ENCODE results near the gene CLHC1.
A peak's percentile ranks its signal among the peaks of the same experiment; 100 is the strongest.
"Not testable (repeated sequence)": the region's sequence is repeated elsewhere in the genome, so short reads cannot be mapped to it uniquely, and the experiment has no call there.

The CLHC1 gene

DNA sequence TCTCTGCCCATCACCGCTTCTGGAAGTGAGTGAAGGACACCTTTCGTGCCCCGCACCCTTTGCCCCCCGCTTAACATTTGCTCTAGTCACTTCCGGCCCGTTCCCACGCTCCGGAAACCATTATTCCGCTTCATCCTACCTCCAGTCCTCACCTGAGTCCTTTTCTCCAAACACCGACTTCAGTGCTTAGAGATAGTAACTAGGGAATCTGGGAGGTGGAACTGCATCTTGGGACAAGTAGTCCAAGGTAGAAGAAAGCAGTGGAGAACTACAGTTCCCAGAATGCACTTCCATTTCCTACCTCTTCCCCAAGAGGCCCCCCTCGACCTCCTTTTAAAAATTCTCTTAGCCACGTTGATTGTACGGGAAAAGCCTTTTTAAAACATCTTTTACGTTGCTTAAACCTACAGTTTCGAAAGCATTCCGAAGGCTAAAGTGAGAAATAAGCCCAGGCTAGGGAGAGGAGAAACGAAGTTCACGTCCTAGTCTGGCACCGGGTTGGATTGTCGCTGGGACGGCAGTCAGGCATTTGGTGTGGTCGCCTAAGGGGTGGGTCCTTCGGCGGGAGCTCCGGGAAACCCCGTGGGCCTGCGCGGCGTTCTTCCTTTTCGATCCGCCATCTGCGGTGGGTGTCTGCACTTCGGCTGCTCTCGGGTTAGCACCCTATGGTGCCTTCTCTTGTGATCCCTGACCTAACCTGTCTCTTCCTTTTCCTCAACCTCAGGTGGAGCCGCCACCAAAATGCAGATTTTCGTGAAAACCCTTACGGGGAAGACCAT is at the start of gene CLHC1, which contains the start of gene RPS27A:
CLHC1 (minus strand) TSS at position 210 of the 779 bp plus-strand sequence. CDS start 9,882 bp downstream, outside the sequence.
RPS27A (plus strand) TSS at position 605 of the 779 bp plus-strand sequence; CDS start at position 742, 137 bp downstream.
- DNase-seq (ENCODE audit: low spot score) = peak; percentile 93

- DNase-seq (ENCODE audit: low spot score) = not testable (repeated sequence)
Observed at GRCh38 chr2:55280851-55281546, 48.9 kb upstream of the CLHC1 start.

DNA sequence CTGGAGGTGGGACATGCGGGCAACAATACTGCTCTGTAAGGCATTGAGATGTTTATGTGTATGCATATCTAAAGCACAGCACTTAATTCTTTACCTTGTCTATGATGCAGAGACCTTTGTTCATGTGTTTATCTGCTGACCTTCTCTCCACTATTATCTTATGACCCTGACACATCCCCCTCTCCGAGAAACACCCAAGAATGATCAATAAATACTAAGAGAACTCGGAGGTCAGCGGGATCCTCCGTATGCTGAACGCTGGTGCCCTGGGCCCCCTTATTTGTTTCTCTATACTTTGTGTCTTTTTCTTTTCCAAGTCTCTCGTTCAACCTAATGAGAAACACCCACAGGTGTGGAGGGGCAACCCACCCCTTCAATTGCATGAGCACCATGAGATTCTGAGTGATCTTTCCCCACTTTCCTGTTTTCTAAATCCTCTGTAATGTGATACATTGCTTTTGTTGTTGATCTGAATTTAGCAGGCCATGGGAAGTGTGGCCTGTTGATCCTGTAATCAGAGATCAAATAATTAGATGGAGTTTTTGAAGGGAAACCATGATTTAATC is 47.8 kb upstream of the CLHC1 start:
- DNase-seq (ENCODE audit: low spot score) = not testable (repeated sequence)

DNA sequence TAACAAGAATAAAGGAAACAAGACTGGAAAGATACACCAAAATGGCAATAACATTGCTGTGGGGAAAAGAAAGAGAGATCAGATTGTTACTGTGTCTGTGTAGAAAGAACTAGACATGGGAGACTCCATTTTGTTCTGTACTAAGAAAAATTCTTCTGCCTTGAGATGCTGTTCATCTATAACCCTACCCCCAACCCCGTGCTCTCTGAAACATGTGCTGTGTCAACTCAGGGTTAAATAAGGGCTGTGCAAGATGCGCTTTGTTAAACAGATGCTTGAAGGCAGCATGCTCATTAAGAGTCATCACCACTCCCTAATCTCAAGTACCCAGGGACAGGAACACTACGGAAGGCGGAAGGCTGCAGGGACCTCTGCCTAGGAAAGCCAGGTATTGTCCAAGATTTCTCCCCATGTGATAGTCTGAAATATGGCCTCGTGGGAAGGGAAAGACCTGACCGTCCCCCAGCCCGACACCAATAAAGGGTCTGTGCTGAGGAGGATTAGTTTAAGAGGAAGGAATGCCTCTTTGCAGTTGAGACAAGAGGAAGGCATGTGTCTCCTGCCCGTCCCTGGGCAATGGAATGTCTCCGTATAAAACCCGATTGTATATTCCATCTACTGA is 47.2 kb upstream of the CLHC1 start:
- DNase-seq (ENCODE audit: low spot score) = not testable (repeated sequence)

DNA sequence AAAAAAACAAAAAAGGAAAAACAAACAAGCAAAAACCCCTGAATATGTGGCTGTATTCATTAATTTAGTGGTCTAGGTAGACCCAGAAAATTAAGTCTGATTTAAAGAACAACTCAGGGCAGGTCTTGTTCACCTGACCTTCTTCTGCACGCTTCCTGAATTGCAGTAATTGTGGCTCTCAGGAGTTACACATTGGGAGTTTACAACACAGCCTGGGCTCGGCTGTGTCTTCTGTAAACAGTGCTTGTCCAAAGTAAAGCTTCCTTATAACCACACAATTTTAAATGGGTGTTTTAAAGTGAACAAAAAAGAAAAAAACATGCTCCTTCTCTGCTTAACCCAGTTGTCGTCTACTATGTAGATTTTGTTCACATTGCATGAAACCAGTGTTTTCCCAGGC is 45.2 kb upstream of the CLHC1 start:
- DNase-seq (ENCODE audit: low spot score) = no peak

- not testable (repeated sequence) for DNase-seq (ENCODE audit: low spot score)
Observed at GRCh38 chr2:55274346-55274745, 42.3 kb upstream of the CLHC1 start.

DNA sequence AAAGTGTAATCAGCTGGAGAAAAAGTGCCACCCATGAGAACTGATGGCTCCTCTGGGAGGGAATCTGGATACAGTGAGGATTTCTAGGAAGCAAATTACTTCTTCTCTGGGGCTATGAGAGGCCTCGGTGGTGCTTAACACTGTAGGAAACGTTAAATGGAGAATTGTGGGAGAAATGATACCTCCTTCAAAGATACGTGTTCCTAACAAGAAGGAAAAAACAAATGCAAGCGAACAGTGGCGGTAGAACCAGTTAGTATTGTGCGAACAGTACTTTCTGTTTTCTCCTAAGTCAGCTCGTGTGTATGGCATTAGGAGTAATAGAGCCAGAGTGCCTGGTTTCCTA is 37.5 kb upstream of the CLHC1 start:
- DNase-seq (ENCODE audit: low spot score) = peak; percentile 7

DNA sequence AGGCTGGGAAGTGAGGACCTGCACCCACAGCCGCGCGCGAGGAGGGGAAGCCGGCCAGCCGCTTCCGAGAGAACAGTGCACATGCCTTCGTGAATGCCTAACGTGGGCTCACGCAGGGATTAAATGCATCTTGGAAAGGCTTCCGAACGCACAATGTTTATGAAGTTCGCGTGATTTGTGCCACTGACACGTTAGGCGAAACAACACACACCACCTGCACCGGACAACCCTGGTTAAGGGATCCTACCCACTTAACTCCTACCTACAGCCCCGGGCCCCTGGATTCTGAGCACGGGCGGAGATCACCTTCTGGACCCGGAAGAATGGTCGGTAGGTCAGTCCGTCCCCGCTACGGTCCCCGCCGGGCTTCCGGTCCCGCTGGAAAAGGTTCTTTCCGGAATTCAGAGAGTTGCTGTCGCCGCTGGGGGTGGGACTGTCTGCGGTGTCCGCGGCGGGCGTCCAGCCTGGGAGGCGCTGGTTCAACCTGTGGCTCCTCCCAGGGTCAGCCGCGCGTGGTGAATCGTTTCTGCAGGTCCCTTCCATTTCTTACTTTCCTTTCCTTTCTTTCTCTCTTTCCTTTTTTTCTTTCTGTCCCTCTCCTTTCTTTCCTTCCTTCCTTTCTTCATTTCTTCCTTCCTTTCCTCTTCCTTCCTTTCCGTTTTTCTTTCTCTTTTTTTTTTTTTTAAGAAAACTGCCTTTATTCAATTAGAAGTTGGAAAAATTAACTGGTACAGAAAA is 37.0 kb upstream of the CLHC1 start, which contains the start of gene MTIF2:
MTIF2 (minus strand) TSS at position 325 of the 738 bp plus-strand sequence. CDS start 5,373 bp downstream, outside the sequence.
- DNase-seq (ENCODE audit: low spot score) = peak; percentile 90

DNA sequence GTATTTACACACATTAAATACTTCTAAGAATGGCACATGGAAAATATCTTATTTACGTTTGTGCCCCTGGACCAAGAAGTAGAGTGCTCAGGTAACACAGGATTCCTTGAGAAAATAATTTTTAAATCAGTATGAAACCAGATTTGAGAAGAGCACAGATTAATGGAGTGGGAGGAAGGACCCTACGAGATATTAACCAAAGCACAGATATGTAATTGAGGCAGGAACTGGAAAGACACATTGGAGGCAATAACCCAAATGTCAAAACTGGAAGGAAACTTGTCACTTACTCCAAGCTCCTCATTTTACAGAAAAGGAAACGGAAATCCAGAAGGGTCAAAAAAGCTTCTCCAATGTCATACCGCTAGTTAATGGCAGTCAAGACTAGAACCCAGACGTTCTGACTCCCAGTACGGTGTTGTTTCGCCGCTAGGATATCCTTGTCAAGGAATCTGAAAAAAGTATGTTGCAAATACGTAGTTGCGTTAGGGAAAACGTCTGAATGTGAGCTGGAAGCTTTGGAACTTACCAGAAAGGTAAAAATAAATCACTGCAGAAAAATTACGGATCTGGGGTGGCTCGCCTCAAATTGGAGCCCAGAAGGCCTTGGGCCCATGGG is 36.3 kb upstream of the CLHC1 start:
- peak; percentile 2 for DNase-seq (ENCODE audit: low spot score)

GRCh38 chr2:55259586-55259985 is 27.5 kb upstream of the CLHC1 start:
- not testable (repeated sequence) for DNase-seq (ENCODE audit: low spot score)

- DNase-seq (ENCODE audit: low spot score) = no peak
Observed at GRCh38 chr2:55252832-55253231, 20.7 kb upstream of the CLHC1 start.

- no peak for DNase-seq (ENCODE audit: low spot score)
Observed at GRCh38 chr2:55247025-55247424, 14.9 kb upstream of the CLHC1 start.

DNA sequence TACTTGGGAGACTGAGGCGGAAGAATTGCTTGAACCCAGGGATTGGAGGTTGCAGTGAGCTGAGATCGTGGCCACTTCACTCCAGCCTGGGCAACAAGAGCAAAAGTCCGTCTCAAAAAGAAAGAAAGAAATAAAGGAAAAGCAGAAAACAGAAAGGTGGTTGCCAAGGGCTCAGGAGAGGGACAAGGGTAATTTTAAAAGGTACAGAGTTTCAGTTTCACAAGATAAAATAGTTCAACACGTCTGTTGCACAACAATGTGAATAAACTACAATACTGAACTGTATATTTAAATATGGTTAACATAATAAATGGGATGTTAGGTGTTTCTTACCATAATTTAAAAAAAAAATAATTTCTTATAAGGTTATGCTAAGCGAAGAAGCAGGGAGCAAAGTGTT is 13.3 kb upstream of the CLHC1 start:
- DNase-seq (ENCODE audit: low spot score) = no peak

DNA sequence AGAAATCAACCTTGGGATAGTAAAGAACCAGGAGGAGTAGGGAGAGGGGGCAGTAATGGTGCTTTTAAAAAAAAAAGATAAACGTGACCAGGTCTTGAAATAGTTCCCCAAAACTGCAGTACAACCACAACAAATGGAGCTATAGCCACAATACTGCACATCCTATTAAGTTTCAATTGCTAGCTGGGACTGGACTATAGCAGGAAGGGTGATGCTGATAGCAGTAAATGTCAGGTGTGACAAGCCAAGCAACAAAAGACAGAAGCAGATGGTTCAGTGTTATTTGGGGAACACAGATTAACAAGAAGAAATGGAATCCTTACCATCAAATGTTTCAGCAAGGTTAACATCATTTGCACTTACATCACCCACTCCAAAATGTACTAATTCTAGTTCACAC is 10.5 kb upstream of the CLHC1 start:
- no peak for DNase-seq (ENCODE audit: low spot score)

- not testable (repeated sequence) for DNase-seq (ENCODE audit: low spot score)
Observed at GRCh38 chr2:55241582-55241981, 9.5 kb upstream of the CLHC1 start.

DNA sequence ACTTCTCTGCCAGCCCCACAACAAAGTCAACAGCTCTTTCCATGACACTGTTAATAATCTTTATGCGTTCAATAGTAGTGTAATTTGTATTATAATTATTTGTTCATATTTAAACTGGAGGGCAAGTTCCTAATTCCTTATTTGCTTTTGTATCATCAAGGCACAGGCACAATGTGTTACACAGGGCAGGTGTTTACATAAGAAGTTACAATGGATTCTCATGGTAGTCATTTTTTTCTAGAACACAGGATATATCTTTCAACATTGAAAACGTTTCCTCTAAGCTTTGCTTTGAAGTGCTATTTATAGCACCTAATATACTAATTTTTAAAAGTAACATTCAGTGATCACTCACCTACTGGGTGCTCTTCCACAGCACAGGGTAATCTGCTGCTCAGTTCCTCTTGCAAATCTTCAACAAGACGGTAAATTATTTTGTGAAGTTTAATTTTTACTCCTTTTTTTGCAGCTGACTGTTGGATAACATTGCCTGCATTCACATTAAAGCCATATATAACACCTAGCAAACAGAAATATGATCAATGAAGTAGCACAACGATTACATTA is 7.6 kb upstream of the CLHC1 start:
- no peak for DNase-seq (ENCODE audit: low spot score)

DNA sequence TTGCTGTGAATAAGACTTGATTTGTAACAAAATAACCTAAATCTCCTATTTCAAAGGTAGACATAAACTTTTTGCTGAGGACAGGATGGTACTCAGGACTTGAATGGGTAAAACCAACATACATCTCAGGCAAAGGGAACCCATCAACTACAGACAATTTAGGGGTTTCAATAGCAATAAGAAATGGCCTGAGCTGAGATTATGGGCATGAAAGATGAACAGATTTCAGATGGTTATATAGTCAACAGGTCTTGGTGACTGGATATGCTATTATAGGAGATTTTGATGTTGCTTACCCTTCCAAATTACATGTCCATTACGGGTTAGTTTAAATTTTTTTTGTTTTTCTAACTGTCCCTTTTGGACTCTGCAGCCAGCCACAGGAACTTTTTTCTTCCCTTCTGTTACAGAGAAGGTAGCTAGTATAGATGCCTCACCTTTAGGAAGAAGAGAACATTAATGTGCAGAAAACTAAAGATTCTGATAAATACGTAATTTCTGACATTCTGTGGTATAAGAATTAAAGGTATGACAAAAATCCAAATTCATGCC is 5.0 kb upstream of the CLHC1 start:
- DNase-seq (ENCODE audit: low spot score) = no peak

DNA sequence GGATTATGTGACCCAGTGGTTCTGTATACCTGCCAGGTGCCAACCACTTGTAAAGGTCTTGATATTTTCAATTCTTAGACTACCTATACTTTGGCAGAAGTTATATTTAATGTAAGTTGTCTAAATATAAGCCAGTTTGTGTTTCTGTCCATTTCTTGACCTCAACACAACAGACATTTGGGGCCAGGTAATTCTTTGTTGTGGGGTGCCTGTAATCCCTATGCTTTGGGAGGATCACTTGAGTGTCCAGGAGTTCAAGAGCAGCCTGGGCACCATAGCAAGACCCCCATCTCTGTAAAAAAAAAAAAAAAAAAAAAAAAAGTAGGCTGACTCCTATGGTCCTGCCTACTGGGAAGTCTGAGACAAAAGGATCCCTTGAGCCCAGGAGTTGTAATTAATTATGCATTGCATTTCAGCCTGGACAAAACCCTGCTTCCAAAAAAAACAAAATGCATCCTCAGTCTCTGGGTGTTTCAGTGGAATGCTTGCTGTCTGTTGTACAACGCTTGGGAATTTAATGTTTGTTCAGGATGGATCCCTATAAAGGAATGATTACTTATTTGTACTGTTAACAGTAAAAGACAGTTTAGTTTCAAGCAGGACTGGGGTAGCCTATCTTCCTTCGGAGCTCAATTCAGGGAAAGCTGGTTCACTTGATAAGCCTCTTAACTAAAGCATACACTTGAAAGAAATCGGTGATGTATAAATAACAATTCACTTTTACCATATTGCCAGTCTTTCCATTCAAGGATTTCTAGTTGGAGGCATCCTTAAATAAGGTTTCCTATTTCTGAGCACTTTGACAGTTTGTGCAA is 3.8 kb upstream of the CLHC1 start:
- no peak for DNase-seq (ENCODE audit: low spot score)

- DNase-seq (ENCODE audit: low spot score) = no peak
Observed at GRCh38 chr2:55233658-55233940, 1.5 kb upstream of the CLHC1 start.

Data from GM03348 (cell line).